Smooth muscle cell (in vitro differentiated cells): Measurements from ENCODE around the gene FAM187B. TPM values are rescaled to one million over a fixed set of nuclear protein-coding genes. Genes with fewer than 3 reads are reported as not detected.

Experiments used
- DNase-seq: peaks from one replicate; lab custom pipeline; 2025; ENCODE audit not compliant: unreplicated experiment; lab: John Stamatoyannopoulos, UW
- H2AFZ ChIP-seq: fragments of 200-600 bp; sonication (generic); 2 replicates; pipeline ENCODE4 v1.6.0; 2016; ENCODE audit warnings: antibody characterized with exemption, low read depth, mild to moderate bottlenecking
- H3F3A ChIP-seq: fragments of 200-600 bp; sonication (generic); 2 replicates; pipeline ENCODE4 v1.6.0; 2017; ENCODE audit warnings: antibody characterized with exemption, low read depth
- H3K27ac ChIP-seq: fragments of 200-600 bp; sonication (generic); 2 replicates; pipeline ENCODE4 v1.5.1; 2016; ENCODE audit warnings: low read depth, mild to moderate bottlenecking
- H3K27me3 ChIP-seq: fragments of 200-600 bp; sonication (generic); 2 replicates; pipeline ENCODE4 v1.6.1; 2016; ENCODE audit warnings: low read depth, mild to moderate bottlenecking
- H3K36me3 ChIP-seq: fragments of 200-600 bp; sonication (generic); 2 replicates; pipeline ENCODE4 v1.5.1; 2016; ENCODE audit warnings: low read depth
- H3K4me1 ChIP-seq: fragments of 200-600 bp; sonication (generic); 2 replicates; pipeline ENCODE4 v1.5.1; 2016; ENCODE audit warnings: low read depth
- H3K4me2 ChIP-seq: fragments of 200-600 bp; sonication (generic); 2 replicates; pipeline ENCODE4 v1.6.0; 2016; ENCODE audit warnings: mild to moderate bottlenecking
- H3K4me3 ChIP-seq: fragments of 200-600 bp; sonication (generic); 2 replicates; pipeline ENCODE4 v1.5.1; 2016; ENCODE audit warnings: mild to moderate bottlenecking
- H3K79me2 ChIP-seq: fragments of 200-600 bp; sonication (generic); 2 replicates; pipeline ENCODE4 v1.6.0; 2016; ENCODE audit warnings: low read depth, mild to moderate bottlenecking
- H3K9ac ChIP-seq: fragments of 200-600 bp; sonication (generic); 2 replicates; pipeline ENCODE4 v1.6.0; 2016; ENCODE audit warnings: low read depth
- H3K9me3 ChIP-seq: fragments of 200-600 bp; sonication (generic); replicated peaks from 2 replicates; pipeline ENCODE4 v1.5.1; 2016; ENCODE audit warnings: low read depth
- H4K20me1 ChIP-seq: fragments of 200-600 bp; sonication (generic); 2 replicates; pipeline ENCODE4 v1.6.0; 2016; ENCODE audit warnings: low read depth
- CTCF ChIP-seq: fragments of 200-600 bp; sonication (generic); IDR thresholded peaks from 2 replicates; pipeline ENCODE4 v1.5.1; 2017; ENCODE audit warnings: borderline replicate concordance, mild to moderate bottlenecking, antibody characterized with exemption; ENCODE audit not compliant: insufficient read depth, poor library complexity, severe bottlenecking
- WGBS: methylation state at CpG from one replicate; pipeline ENCODE4 v1.1.7; 2016; ENCODE audit warnings: low lambda C conversion rate; 5-methylcytosine and 5-hydroxymethylcytosine counted together
- polyA plus RNA-seq: library from polyadenylated mRNA; unstranded; fragments of >200 nt; fragmentation: Nextera tagmentation; extraction: Ambion mirVana; gene quantifications from 2 replicates; pipeline ENCODE4 v1.2.1, GENCODE V29; 2016
- total RNA-seq: library from RNA; depleted of rRNA; stranded (reverse); fragments of >200 nt; gene quantifications from 2 replicates; pipeline ENCODE4 v1.2.3, GENCODE V29; 2014

FAM187B gene
- total and polyA plus RNA-seq, 2 experiments from 2014 or later = not detected

- H3K4me2 ChIP-seq = peak overlapping the region; percentile 74
- H3K9ac ChIP-seq = peak overlapping the region; percentile 60
- TF ChIP-seq CTCF = no peak
- no peaks in the 10 kb centered on the region for H3K9me3 ChIP-seq
- no peaks in the 10 kb centered on the region for H4K20me1 ChIP-seq
- DNase-seq = no peak
- 3% methylated on average over 36 of the region's 42 CpGs for WGBS
- H3F3A ChIP-seq = no peaks in the 10 kb centered on the region
- H3K27me3 ChIP-seq = peaks cover 58% of the 10 kb centered on the region
- H3K36me3 ChIP-seq = no peaks in the 10 kb centered on the region
- no peak overlapping the region for H2AFZ ChIP-seq
- no peaks in the 10 kb centered on the region for H3K79me2 ChIP-seq
- H3K4me3 ChIP-seq = peak overlapping the region; percentile 57
- H3K4me1 ChIP-seq = no peaks in the 10 kb centered on the region
- H3K27ac ChIP-seq = peak overlapping the region; percentile 68
Measured at GRCh38 chr19:35247526-35248309, 19.2 kb upstream of the FAM187B start.

DNA sequence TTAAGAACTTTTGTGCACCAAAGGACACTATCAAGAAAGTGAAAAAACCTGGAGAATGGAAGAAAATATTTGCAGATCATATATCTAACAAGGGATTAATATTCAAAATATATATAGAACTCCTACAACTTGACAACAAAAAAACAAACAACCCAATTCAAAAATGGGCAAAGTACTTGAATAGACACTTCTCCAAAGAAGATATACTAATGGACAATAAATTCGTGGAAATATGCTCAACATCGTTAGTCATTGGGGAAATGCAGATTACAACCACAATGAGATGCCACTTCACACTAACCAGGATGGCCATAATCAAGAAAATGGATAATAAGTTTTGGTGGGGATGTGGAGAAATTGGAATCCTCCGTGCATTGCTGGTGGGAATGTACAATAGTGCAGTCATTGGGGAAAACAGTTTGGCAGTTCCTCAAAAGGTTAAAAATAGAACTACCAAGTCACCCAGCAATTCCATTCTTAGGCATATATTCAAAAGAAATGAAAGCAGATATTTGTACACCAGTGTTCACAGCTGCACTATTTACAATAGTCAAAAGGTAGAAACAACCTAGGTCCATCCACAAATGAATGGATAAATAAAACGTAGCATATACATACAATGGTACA lies 18.0 kb upstream of the FAM187B start:
- no peak overlapping the region for H3K27ac ChIP-seq
- TF ChIP-seq CTCF = no peak
- no peak for DNase-seq

GRCh38 chr19:35241417-35241816 lies 12.9 kb upstream of the FAM187B start:
- Histone ChIP-seq H4K20me1 (no peaks in the 10 kb centered on the region), H3K79me2 (no peaks in the 10 kb centered on the region), H3K4me2 (no peak overlapping the region), H3K36me3 (no peaks in the 10 kb centered on the region), H3K27ac (no peak overlapping the region), H2AFZ (no peak overlapping the region), H3K4me1 (no peaks in the 10 kb centered on the region), H3F3A (no peaks in the 10 kb centered on the region), H3K9me3 (peaks cover 5% of the 10 kb centered on the region), H3K4me3 (no peak overlapping the region), H3K9ac (no peak overlapping the region), H3K27me3 (peaks cover 8% of the 10 kb centered on the region)
- 85% methylated on average over 1 of the region's 1 CpG for WGBS
- DNase-seq = no peak
- TF ChIP-seq CTCF = no peak

More for the DNA sequence above, 18.0 kb upstream of the FAM187B start:
- H3K36me3 ChIP-seq = no peaks in the 10 kb centered on the region
- H2AFZ ChIP-seq = no peak overlapping the region
- no peak overlapping the region for H3K4me2 ChIP-seq
- H3K4me1 ChIP-seq = no peaks in the 10 kb centered on the region
- 92% methylated on average over 4 of the region's 4 CpGs for WGBS
- no peaks in the 10 kb centered on the region for H3K9me3 ChIP-seq
- H3F3A ChIP-seq = no peaks in the 10 kb centered on the region
- no peak overlapping the region for H3K9ac ChIP-seq
- H4K20me1 ChIP-seq = no peaks in the 10 kb centered on the region
- H3K4me3 ChIP-seq = no peak overlapping the region
- no peaks in the 10 kb centered on the region for H3K79me2 ChIP-seq
- peaks cover 58% of the 10 kb centered on the region for H3K27me3 ChIP-seq
